H9 (cell line): ENCODE measurements around the gene TFCP2. TPM values are rescaled to one million over a fixed set of nuclear protein-coding genes. Genes with fewer than 3 reads are reported as not detected.

Experiments
- DNase-seq: peaks from one replicate; pipeline ENCODE4 v3.0.0-alpha.2; 2017
- H2AFZ ChIP-seq: one replicate; pipeline ENCODE4 v1.6.1; 2013; ENCODE audit warnings: mild to moderate bottlenecking, low read length, control low read depth, moderate library complexity
- H2AK5ac ChIP-seq: 2 replicates; pipeline ENCODE4 v1.6.1; 2013; ENCODE audit warnings: low read length, control low read depth, mixed read lengths; ENCODE audit not compliant: insufficient read length
- H2BK120ac ChIP-seq: one replicate; pipeline ENCODE4 v1.6.1; 2013; ENCODE audit warnings: low read depth, mild to moderate bottlenecking, low read length, control low read depth, inconsistent platforms; ENCODE audit not compliant: poor library complexity, severe bottlenecking
- H2BK12ac ChIP-seq: 2 replicates; pipeline ENCODE4 v1.6.1; 2013; ENCODE audit warnings: low read length, control low read depth, mixed read lengths, low read depth; ENCODE audit not compliant: insufficient read length
- H2BK15ac ChIP-seq: 2 replicates; pipeline ENCODE4 v1.6.1; 2013; ENCODE audit warnings: low read depth, low read length, control low read depth
- H2BK20ac ChIP-seq: one replicate; pipeline ENCODE4 v1.6.1; 2013; ENCODE audit warnings: low read depth, mild to moderate bottlenecking, low read length, control low read depth, inconsistent platforms; ENCODE audit not compliant: poor library complexity, severe bottlenecking
- H2BK5ac ChIP-seq: 2 replicates; pipeline ENCODE4 v1.6.1; 2013; ENCODE audit warnings: low read length, control low read depth, mixed read lengths; ENCODE audit not compliant: insufficient read length
- H3K14ac ChIP-seq: 2 replicates; pipeline ENCODE4 v1.6.1; 2013; ENCODE audit warnings: low read length, control low read depth; ENCODE audit not compliant: insufficient read depth
- H3K18ac ChIP-seq: 2 replicates; pipeline ENCODE4 v1.6.1; 2013; ENCODE audit warnings: low read depth, mild to moderate bottlenecking, mixed read lengths, low read length, control low read depth; ENCODE audit not compliant: insufficient read length
- H3K23ac ChIP-seq: 2 replicates; pipeline ENCODE4 v1.6.1; 2013; ENCODE audit warnings: low read length, control low read depth, mixed read lengths, low read depth; ENCODE audit not compliant: insufficient read length
- H3K23me2 ChIP-seq: 2 replicates; pipeline ENCODE4 v1.6.1; 2013; ENCODE audit warnings: low read depth, mild to moderate bottlenecking, mixed read lengths, low read length, control low read depth; ENCODE audit not compliant: insufficient read length, poor library complexity, severe bottlenecking
- H3K27ac ChIP-seq: 2 replicates; pipeline ENCODE4 v1.5.1; 2013; ENCODE audit warnings: low read length, control low read depth, mixed read lengths, low read depth; ENCODE audit not compliant: insufficient read length
- H3K27me3 ChIP-seq: 2 replicates; pipeline ENCODE4 v1.6.1; 2013; ENCODE audit warnings: low read length, control low read depth, inconsistent platforms; ENCODE audit not compliant: insufficient read depth
- H3K4ac ChIP-seq: 2 replicates; pipeline ENCODE4 v1.6.1; 2013; ENCODE audit warnings: low read depth, mild to moderate bottlenecking, control low read depth, inconsistent platforms, low read length, moderate library complexity
- H3K4me1 ChIP-seq: 2 replicates; pipeline ENCODE4 v1.6.1; 2013; ENCODE audit warnings: low read length, control low read depth, inconsistent platforms; ENCODE audit not compliant: insufficient read depth
- H3K4me2 ChIP-seq: 2 replicates; pipeline ENCODE4 v1.6.1; 2013; ENCODE audit warnings: low read length, control low read depth, mixed read lengths; ENCODE audit not compliant: insufficient read length, insufficient read depth
- H3K56ac ChIP-seq: 2 replicates; pipeline ENCODE4 v1.6.1; 2013; ENCODE audit warnings: low read depth, mild to moderate bottlenecking, mixed read lengths, low read length, control low read depth; ENCODE audit not compliant: insufficient read length
- H3K79me1 ChIP-seq: 2 replicates; pipeline ENCODE4 v1.6.1; 2013; ENCODE audit warnings: low read depth, mild to moderate bottlenecking, moderate library complexity, low read length, control low read depth, inconsistent platforms; ENCODE audit not compliant: insufficient read depth, poor library complexity, severe bottlenecking
- H3K79me2 ChIP-seq: 2 replicates; pipeline ENCODE4 v1.6.1; 2013; ENCODE audit warnings: low read length, control low read depth, inconsistent platforms; ENCODE audit not compliant: insufficient read depth
- H3K9ac ChIP-seq: 2 replicates; pipeline ENCODE4 v1.6.1; 2013; ENCODE audit warnings: low read length, control low read depth, mixed read lengths; ENCODE audit not compliant: insufficient read length; ENCODE audit errors: extremely low read depth
- H3K9me3 ChIP-seq: one replicate; pipeline ENCODE4 v1.6.1; 2013; ENCODE audit warnings: low read depth, low read length, inconsistent platforms; ENCODE audit not compliant: control insufficient read depth
- H3T11ph ChIP-seq: one replicate; pipeline ENCODE4 v1.6.1; 2013; ENCODE audit warnings: mild to moderate bottlenecking, low read length, control low read depth, inconsistent platforms
- H4K20me1 ChIP-seq: one replicate; pipeline ENCODE4 v1.6.1; 2013; ENCODE audit not compliant: control insufficient read depth, insufficient read length, insufficient read depth
- H4K5ac ChIP-seq: 2 replicates; pipeline ENCODE4 v1.6.1; 2013; ENCODE audit warnings: low read depth, mild to moderate bottlenecking, mixed read lengths, low read length, control low read depth; ENCODE audit not compliant: insufficient read length
- H4K8ac ChIP-seq: replicated peaks from 2 replicates; pipeline ENCODE4 v1.6.1; 2013; ENCODE audit warnings: low read length, control low read depth, mixed read lengths, low read depth; ENCODE audit not compliant: insufficient read length
- H4K91ac ChIP-seq: 2 replicates; pipeline ENCODE4 v1.6.1; 2013; ENCODE audit warnings: low read depth, mild to moderate bottlenecking, moderate library complexity, mixed read lengths, low read length, control low read depth; ENCODE audit not compliant: insufficient read length
- H3K27ac Mint-ChIP-seq, 3 experiments: 2 replicates in 2 of 3; 3 replicates in 1 of 3; pipeline ENCODE4 v1.8.0; 2020 to 2021; ENCODE audit warnings: mixed read lengths in 3 of 3, mild to moderate bottlenecking in 1 of 3, moderate library complexity in 1 of 3
- H3K27me3 Mint-ChIP-seq: 2 replicates; pipeline ENCODE4 v1.8.0; 2021; ENCODE audit warnings: low read depth, mild to moderate bottlenecking, moderate library complexity, mixed read lengths
- H3K36me3 Mint-ChIP-seq, 3 experiments: 2 replicates in 2 of 3; 3 replicates in 1 of 3; pipeline ENCODE4 v1.8.0; 2020 to 2021; ENCODE audit warnings: low read depth in 3 of 3, mixed read lengths in 3 of 3; ENCODE audit not compliant: insufficient read depth in 1 of 3
- H3K4me1 Mint-ChIP-seq, 2 experiments: 2 replicates each; pipeline ENCODE4 v1.8.0; 2020; ENCODE audit warnings: mixed read lengths in 2 of 2
- H3K4me3 Mint-ChIP-seq, 2 experiments: 2 replicates in 1 of 2; 3 replicates in 1 of 2; pipeline ENCODE4 v1.8.0; 2020 to 2021; ENCODE audit warnings: mild to moderate bottlenecking in 2 of 2, mixed read lengths in 2 of 2, moderate library complexity in 1 of 2
- H3K9me3 Mint-ChIP-seq, 2 experiments: 2 replicates in 1 of 2; 3 replicates in 1 of 2; pipeline ENCODE4 v1.8.0; 2020; ENCODE audit warnings: mild to moderate bottlenecking in 2 of 2, mixed read lengths in 2 of 2, moderate library complexity in 1 of 2
- total RNA-seq: library from RNA; stranded (reverse); gene quantifications from 2 replicates; pipeline ENCODE4 v1.2.1, GENCODE V29; 2021
- TF ChIP-seq, protein P1 (sequence below): fragments of 200-600 bp; sonication (generic); conservative IDR thresholded peaks from 3 replicates; pipeline ENCODE4 v1.8.0; 2021; ENCODE audit warnings: antibody characterized with exemption, mild to moderate bottlenecking

The TFCP2 gene
- total RNA-seq, 1 experiment from 2014 or later = 27.1 TPM

DNA sequence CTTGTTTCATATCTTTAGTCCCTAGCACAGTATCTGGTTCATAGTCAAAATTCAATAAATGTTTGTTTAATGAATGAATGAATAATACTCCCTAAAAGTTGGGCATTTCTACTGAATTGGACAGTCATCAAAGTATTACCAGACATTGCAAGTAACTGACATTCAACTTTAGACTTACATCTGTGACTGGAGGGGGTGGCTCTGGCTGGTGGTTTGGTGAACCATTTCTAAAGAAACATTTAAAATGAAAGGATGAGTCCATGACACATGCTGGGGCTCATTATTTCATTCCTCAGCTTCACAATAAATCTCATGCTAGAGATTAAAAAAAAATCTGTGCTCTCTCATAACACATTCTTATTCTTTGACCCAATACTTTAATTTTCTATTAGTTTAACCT, 69.0 kb downstream of the TFCP2 start:
- no peaks in the 10 kb centered on the region for H3K4me1 ChIP-seq
- H3K79me1 ChIP-seq = no peaks in the 10 kb centered on the region
- no peak overlapping the region for H2AK5ac ChIP-seq
- no peak overlapping the region for H3K9ac ChIP-seq
- no peaks in the 10 kb centered on the region for H3K79me2 ChIP-seq
- H3K4me2 ChIP-seq = no peak overlapping the region
- no peaks in the 10 kb centered on the region for H3K27me3 Mint-ChIP-seq
- H3K4me3 Mint-ChIP-seq = no peak overlapping the region
- H2BK5ac ChIP-seq = no peak overlapping the region
- H2AFZ ChIP-seq = no peak overlapping the region
- peaks cover 24 to 84% (median 51%) of the 10 kb centered on the region in 3 experiments; a peak in 6 of 7 replicates for H3K36me3 Mint-ChIP-seq
- no peak overlapping the region for H3K4ac ChIP-seq
- no peak overlapping the region for H3K27ac Mint-ChIP-seq
- H3K18ac ChIP-seq = no peak overlapping the region
- H4K8ac ChIP-seq = no peak overlapping the region
- no peak overlapping the region for H3K14ac ChIP-seq
- H2BK20ac ChIP-seq = no peak overlapping the region
- DNase-seq = no peak
- no peak overlapping the region for H4K91ac ChIP-seq
- H4K20me1 ChIP-seq = no peaks in the 10 kb centered on the region
- H2BK12ac ChIP-seq = no peak overlapping the region
- TF ChIP-seq, protein P1, sequence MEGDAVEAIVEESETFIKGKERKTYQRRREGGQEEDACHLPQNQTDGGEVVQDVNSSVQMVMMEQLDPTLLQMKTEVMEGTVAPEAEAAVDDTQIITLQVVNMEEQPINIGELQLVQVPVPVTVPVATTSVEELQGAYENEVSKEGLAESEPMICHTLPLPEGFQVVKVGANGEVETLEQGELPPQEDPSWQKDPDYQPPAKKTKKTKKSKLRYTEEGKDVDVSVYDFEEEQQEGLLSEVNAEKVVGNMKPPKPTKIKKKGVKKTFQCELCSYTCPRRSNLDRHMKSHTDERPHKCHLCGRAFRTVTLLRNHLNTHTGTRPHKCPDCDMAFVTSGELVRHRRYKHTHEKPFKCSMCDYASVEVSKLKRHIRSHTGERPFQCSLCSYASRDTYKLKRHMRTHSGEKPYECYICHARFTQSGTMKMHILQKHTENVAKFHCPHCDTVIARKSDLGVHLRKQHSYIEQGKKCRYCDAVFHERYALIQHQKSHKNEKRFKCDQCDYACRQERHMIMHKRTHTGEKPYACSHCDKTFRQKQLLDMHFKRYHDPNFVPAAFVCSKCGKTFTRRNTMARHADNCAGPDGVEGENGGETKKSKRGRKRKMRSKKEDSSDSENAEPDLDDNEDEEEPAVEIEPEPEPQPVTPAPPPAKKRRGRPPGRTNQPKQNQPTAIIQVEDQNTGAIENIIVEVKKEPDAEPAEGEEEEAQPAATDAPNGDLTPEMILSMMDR = no peak
- H3K9me3 Mint-ChIP-seq = no peaks in the 10 kb centered on the region
- H3K9me3 ChIP-seq = no peaks in the 10 kb centered on the region
- H2BK15ac ChIP-seq = no peak overlapping the region
- H3K23ac ChIP-seq = no peak overlapping the region
- H3T11ph ChIP-seq = no peak overlapping the region
- H4K5ac ChIP-seq = no peak overlapping the region
- no peak overlapping the region for H3K56ac ChIP-seq
- no peak overlapping the region for H2BK120ac ChIP-seq
- H3K23me2 ChIP-seq = no peaks in the 10 kb centered on the region
- no peaks in the 10 kb centered on the region for H3K4me1 Mint-ChIP-seq
- H3K27ac ChIP-seq = no peak overlapping the region
- no peaks in the 10 kb centered on the region for H3K27me3 ChIP-seq
